Calu3 (cell line): ENCODE measurements around the gene SMIM44. TPM values are rescaled to one million over a fixed set of nuclear protein-coding genes. Genes with fewer than 3 reads are reported as not detected.

Source experiments
- BruUV-seq: library from RNA; stranded (reverse); fragments of 400-500 nt; replicated peaks from 2 replicates; lab custom pipeline; 2021; lab: Mats Ljungman, UMichigan
- CTCF ChIA-PET: fragments of 300-600 bp; sonication (Branson Sonifier 250); formaldehyde crosslinking; loops from one replicate; lab custom pipeline; 2022; ENCODE audit warnings: antibody characterized with exemption; lab: Charles Lee
- DNase-seq: peaks from one replicate; pipeline ENCODE4 v3.0.0; 2022
- H3K27ac Mint-ChIP-seq: one replicate; pipeline ENCODE4 v1.8.0; 2022; ENCODE audit warnings: mixed read lengths; ENCODE audit not compliant: unreplicated experiment
- H3K27me3 Mint-ChIP-seq: one replicate; pipeline ENCODE4 v1.8.0; 2022; ENCODE audit warnings: mixed read lengths; ENCODE audit not compliant: unreplicated experiment
- H3K36me3 Mint-ChIP-seq: one replicate; pipeline ENCODE4 v1.8.0; 2022; ENCODE audit warnings: mild to moderate bottlenecking, moderate library complexity, mixed read lengths; ENCODE audit not compliant: insufficient read depth, unreplicated experiment
- H3K4me1 Mint-ChIP-seq: one replicate; pipeline ENCODE4 v1.8.0; 2022; ENCODE audit warnings: mild to moderate bottlenecking, low read depth, mixed read lengths; ENCODE audit not compliant: unreplicated experiment
- H3K4me3 Mint-ChIP-seq: one replicate; pipeline ENCODE4 v1.8.0; 2022; ENCODE audit warnings: mild to moderate bottlenecking, low read depth, moderate library complexity, mixed read lengths; ENCODE audit not compliant: unreplicated experiment
- H3K9me3 Mint-ChIP-seq: one replicate; pipeline ENCODE4 v1.8.0; 2022; ENCODE audit warnings: low read depth, mixed read lengths; ENCODE audit not compliant: unreplicated experiment
- CTCF ChIP-seq: fragments of 200-600 bp; IDR thresholded peaks from one replicate; pipeline ENCODE4 v1.8.0; 2022; ENCODE audit warnings: antibody characterized with exemption; ENCODE audit not compliant: unreplicated experiment
- intact Hi-C: fragments of 100-400 bp; cut with micrococcal nuclease; formaldehyde crosslinking; loops from one replicate; pipeline ENCODE4 v1.10.0; 2022; ENCODE audit not compliant: unreplicated experiment
- total RNA-seq: library from RNA; stranded (reverse); gene quantifications from 2 replicates; pipeline ENCODE4 v1.2.3, GENCODE V29; 2022

Gene SMIM44
- total RNA-seq, 1 experiment from 2014 or later: not detected

GRCh38 chr19:3475449-3475848 lies 7.8 kb downstream of the SMIM44 start:
- intact Hi-C loops: no loop called here

GRCh38 chr19:3474614-3475013 lies 8.6 kb downstream of the SMIM44 start:
- H3K9me3 Mint-ChIP-seq: no peaks in the 10 kb centered on the region
- no TSS peak for BruUV-seq
- CTCF ChIA-PET: interaction anchor here (0.5 kb wide), 1 partner anchor 100 kb away, joined by 4 read pairs; no protein-coding TSS in a partner anchor
- H3K36me3 Mint-ChIP-seq: peaks cover 13% of the 10 kb centered on the region
- no peak overlapping the region for H3K4me3 Mint-ChIP-seq
- no peak for DNase-seq
- H3K4me1 Mint-ChIP-seq: no peaks in the 10 kb centered on the region
- intact Hi-C loops: no loop called here
- no peak for TF ChIP-seq CTCF
- no peak overlapping the region for H3K27ac Mint-ChIP-seq
- peaks cover 15% of the 10 kb centered on the region for H3K27me3 Mint-ChIP-seq

More at GRCh38 chr19:3475449-3475848, 7.8 kb downstream of the SMIM44 start:
- BruUV-seq: no TSS peak
- no peak overlapping the region for H3K27ac Mint-ChIP-seq
- peaks cover 15% of the 10 kb centered on the region for H3K36me3 Mint-ChIP-seq
- H3K9me3 Mint-ChIP-seq: no peaks in the 10 kb centered on the region
- H3K27me3 Mint-ChIP-seq: peaks cover 7% of the 10 kb centered on the region
- H3K4me1 Mint-ChIP-seq: no peaks in the 10 kb centered on the region
- TF ChIP-seq CTCF: no peak
- H3K4me3 Mint-ChIP-seq: no peak overlapping the region
- CTCF ChIA-PET: no interaction called here
- no peak for DNase-seq

- BruUV-seq: no TSS peak
- CTCF ChIA-PET: interaction anchor here (0.5 kb wide), 1 partner anchor 100 kb away, joined by 4 read pairs; no protein-coding TSS in a partner anchor
- H3K4me1 Mint-ChIP-seq: no peaks in the 10 kb centered on the region
- TF ChIP-seq CTCF: no peak
- intact Hi-C loops: no loop called here
- H3K27me3 Mint-ChIP-seq: peaks cover 16% of the 10 kb centered on the region
- H3K9me3 Mint-ChIP-seq: no peaks in the 10 kb centered on the region
- no peak for DNase-seq
- H3K27ac Mint-ChIP-seq: no peak overlapping the region
- no peak overlapping the region for H3K4me3 Mint-ChIP-seq
- H3K36me3 Mint-ChIP-seq: peaks cover 7% of the 10 kb centered on the region
Observed at GRCh38 chr19:3474010-3474409, 9.2 kb downstream of the SMIM44 start.

GRCh38 chr19:3471954-3472655 lies 11.1 kb downstream of the SMIM44 start:
- intact Hi-C loops: no loop called here
- peaks cover 4% of the 10 kb centered on the region for H3K36me3 Mint-ChIP-seq

More at GRCh38 chr19:3471954-3472655, 11.1 kb downstream of the SMIM44 start:
- no peak overlapping the region for H3K4me3 Mint-ChIP-seq
- H3K27me3 Mint-ChIP-seq: peaks cover 16% of the 10 kb centered on the region
- peaks cover 2% of the 10 kb centered on the region for H3K9me3 Mint-ChIP-seq
- no peak overlapping the region for H3K27ac Mint-ChIP-seq
- CTCF ChIA-PET: no interaction called here
- TF ChIP-seq CTCF: peak; percentile 57
- BruUV-seq: no TSS peak
- H3K4me1 Mint-ChIP-seq: no peaks in the 10 kb centered on the region
- peak; percentile 44 for DNase-seq
